ENCODE results near the gene CFD. TPM values are rescaled to one million over a fixed set of nuclear protein-coding genes. Genes with fewer than 3 reads are reported as not detected.

Gene CFD
- total RNA-seq, 6 donors from 2014 or later: 101 to 393 (median 259) TPM

DNA sequence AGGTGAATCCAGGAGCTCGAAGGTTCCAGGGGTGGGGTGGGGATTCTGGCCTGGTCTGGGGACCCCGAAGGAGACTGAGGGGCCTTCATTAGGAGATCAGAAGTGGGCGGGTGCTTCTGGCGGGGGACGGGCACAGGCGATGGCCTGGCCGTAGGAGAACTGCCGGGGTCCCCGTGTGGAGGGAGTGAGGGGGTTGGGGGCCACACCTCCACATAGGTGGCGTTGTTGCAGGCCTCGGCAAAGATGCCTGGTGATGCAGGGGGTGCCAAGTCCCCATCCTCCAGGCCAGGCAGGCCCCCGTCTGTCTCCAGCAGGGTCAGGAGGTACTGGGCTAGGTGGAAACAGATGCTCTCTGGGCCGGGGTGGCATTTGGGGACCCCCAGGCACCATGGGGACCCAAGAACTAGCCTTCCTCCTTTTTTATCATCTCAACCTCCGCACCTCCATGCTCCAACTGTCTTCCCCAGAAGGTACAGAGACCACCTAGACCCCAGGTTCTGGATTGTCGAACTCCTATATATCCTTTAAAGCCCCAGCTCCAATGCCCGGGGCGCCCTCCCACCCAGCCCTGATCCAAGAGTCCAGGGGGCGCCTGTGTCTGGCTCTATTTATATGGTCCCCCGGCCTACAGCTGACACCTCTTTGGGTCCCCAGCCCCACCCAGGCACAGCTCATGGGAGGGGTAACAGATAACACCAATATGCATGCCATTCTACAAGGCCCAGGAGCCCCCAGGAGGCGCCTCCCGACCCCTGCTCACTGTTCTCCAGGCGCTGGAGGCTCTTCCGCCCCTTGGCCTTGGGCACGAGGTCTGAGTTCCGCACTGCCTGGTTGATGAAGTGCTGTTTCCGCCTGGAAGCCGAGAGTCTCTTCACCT, 42.0 kb downstream of the CFD start:
- Histone ChIP-seq H3K4me1 (no peaks in the 10 kb centered on the region), H3K27ac (no peak overlapping the region), H3K36me3 (peaks cover 0 to 41% (median 30%) of the 10 kb centered on the region in 4 donors), H3K4me3 (no peak overlapping the region), H3K27me3 (no peaks in the 10 kb centered on the region), H3K9me3 (no peaks in the 10 kb centered on the region)
- ATAC-seq (ENCODE audit: low FRiP score in 2 of 2): no peak
- 99 to 100% methylated on average over 12 to 22 of the region's 27 CpGs for WGBS, 2 donors
- no peak for DNase-seq
- TF ChIP-seq, protein P1, sequence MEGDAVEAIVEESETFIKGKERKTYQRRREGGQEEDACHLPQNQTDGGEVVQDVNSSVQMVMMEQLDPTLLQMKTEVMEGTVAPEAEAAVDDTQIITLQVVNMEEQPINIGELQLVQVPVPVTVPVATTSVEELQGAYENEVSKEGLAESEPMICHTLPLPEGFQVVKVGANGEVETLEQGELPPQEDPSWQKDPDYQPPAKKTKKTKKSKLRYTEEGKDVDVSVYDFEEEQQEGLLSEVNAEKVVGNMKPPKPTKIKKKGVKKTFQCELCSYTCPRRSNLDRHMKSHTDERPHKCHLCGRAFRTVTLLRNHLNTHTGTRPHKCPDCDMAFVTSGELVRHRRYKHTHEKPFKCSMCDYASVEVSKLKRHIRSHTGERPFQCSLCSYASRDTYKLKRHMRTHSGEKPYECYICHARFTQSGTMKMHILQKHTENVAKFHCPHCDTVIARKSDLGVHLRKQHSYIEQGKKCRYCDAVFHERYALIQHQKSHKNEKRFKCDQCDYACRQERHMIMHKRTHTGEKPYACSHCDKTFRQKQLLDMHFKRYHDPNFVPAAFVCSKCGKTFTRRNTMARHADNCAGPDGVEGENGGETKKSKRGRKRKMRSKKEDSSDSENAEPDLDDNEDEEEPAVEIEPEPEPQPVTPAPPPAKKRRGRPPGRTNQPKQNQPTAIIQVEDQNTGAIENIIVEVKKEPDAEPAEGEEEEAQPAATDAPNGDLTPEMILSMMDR (IDR thresholded peaks at IDR 0.05): no peak
- TF ChIP-seq POLR2A (IDR thresholded peaks at IDR 0.05) (no peak), POLR2AphosphoS5 (IDR thresholded peaks at IDR 0.05) (no peak), EP300 (IDR thresholded peaks at IDR 0.05) (no peak)

DNA sequence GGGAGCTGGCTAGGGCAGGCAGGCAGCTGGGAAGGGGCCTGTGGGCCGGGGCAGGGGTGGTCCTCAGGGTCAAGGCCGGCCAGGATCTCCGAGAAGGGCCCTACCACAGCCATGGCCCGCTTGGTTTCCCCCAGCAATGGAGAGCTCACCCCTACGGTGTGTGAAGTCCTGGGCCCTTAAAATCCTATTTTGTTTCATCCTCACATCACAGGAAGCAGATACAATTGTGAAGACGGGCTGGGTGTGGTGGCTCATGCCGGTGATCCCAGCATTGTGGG, 42.6 kb downstream of the CFD start:
- H3K36me3 ChIP-seq: peaks cover 0 to 35% (median 29%) of the 10 kb centered on the region in 4 donors
- H3K27me3 ChIP-seq: no peaks in the 10 kb centered on the region
- no peaks in the 10 kb centered on the region for H3K4me1 ChIP-seq
- WGBS, 2 donors: 52 to 92% methylated on average over 3 to 7 of the region's 7 CpGs
- no peak overlapping the region for H3K27ac ChIP-seq
- no peak for TF ChIP-seq EP300 (IDR thresholded peaks at IDR 0.05)
- TF ChIP-seq, protein P1 (IDR thresholded peaks at IDR 0.05): no peak
- TF ChIP-seq POLR2AphosphoS5 (IDR thresholded peaks at IDR 0.05): no peak
- TF ChIP-seq POLR2A (IDR thresholded peaks at IDR 0.05): no peak
- no peak for DNase-seq
- no peak overlapping the region for H3K4me3 ChIP-seq
- ATAC-seq (ENCODE audit: low FRiP score in 2 of 2): no peak
- H3K9me3 ChIP-seq: no peaks in the 10 kb centered on the region

DNA sequence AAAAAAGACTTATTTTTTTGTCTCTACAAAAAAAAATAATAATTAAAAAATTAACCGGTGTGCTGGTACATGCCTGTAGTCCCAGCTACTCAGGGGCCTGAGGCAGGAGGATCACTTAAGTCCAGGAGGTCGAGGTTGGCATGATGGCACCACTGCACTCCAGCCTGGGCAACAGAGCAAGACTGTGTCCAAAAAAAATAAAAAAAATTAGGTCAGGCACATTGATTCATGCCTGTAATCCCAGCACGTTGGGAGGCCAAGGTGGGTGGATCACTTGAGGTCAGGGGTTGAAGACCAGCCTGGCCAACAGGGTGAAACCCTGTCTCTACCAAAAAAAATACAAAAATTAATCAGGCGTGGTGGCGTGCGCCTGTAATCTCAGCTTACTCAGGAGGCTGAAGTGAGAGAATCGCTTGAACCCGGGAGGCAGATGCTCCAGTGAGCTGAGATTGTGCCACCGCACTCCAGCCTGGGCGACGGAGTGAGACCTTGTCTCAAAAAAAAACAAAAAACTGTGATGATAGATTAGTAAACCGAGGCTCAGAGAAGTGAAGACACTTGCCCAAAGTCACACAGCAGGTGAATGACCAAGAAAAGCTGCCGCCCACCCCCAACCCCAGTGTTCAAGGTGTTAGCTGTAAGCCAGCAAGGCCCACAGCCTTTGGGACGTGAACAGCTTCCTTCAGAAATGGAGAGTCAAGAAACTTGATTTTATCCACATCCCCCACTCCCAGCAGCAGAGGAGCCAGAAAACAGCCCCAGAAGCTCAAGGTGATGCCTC, 43.2 kb downstream of the CFD start:
- Histone ChIP-seq H3K27me3 (no peaks in the 10 kb centered on the region), H3K9me3 (no peaks in the 10 kb centered on the region), H3K27ac (no peak overlapping the region), H3K4me3 (no peak overlapping the region), H3K4me1 (no peaks in the 10 kb centered on the region), H3K36me3 (peaks cover 0 to 30% (median 26%) of the 10 kb centered on the region in 4 donors)
- 91 to 92% methylated on average over 14 of the region's 14 CpGs for WGBS, 2 donors
- ATAC-seq (ENCODE audit: low FRiP score in 2 of 2) (no peak), DNase-seq (no peak)
- TF ChIP-seq POLR2AphosphoS5 (IDR thresholded peaks at IDR 0.05): no peak
- no peak for TF ChIP-seq EP300 (IDR thresholded peaks at IDR 0.05)
- TF ChIP-seq, protein P1 (IDR thresholded peaks at IDR 0.05): no peak
- no peak for TF ChIP-seq POLR2A (IDR thresholded peaks at IDR 0.05)

DNA sequence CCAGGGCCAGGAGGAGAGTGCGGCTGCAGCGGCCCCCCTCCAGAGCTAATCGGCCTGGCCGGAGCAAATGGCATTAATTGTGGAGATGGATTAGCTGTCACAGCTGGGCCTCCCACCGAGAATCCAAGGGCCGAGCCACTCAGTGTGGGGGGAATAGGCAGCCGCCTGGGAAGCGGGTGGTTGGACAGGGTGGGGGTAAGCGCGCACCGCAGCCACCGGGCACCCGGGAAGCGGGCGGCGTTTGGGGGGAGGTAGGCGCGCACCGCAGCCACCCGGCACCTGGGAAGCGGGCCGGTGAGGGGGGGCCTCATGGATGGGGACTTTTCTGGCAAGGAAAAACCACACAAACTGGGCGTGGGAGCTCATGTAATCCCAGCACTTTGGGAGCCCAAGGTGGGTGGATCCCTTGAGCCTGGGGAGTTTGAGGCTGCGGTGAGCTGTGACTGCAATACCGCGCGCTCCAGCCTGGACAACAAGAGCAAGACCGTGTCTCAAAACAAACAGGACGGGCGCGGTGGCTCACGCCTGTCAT, 43.9 kb downstream of the CFD start:
- DNase-seq (peak in 1 of 2 donors; percentile 78), ATAC-seq (ENCODE audit: low FRiP score in 2 of 2) (no peak)
- H3K4me3 ChIP-seq: no peak overlapping the region
- H3K36me3 ChIP-seq: peaks cover 0 to 29% (median 25%) of the 10 kb centered on the region in 4 donors
- no peak overlapping the region for H3K27ac ChIP-seq
- H3K4me1 ChIP-seq: peaks cover 0 to under 1% (median 0%) of the 10 kb centered on the region in 4 donors
- H3K9me3 ChIP-seq: no peaks in the 10 kb centered on the region
- H3K27me3 ChIP-seq: no peaks in the 10 kb centered on the region
- TF ChIP-seq, protein P1 (IDR thresholded peaks at IDR 0.05): no peak
- TF ChIP-seq POLR2AphosphoS5 (IDR thresholded peaks at IDR 0.05): no peak
- TF ChIP-seq POLR2A (IDR thresholded peaks at IDR 0.05): no peak
- TF ChIP-seq EP300 (IDR thresholded peaks at IDR 0.05): no peak
- WGBS, 2 donors: 83 to 87% methylated on average over 26 to 32 of the region's 32 CpGs
